ENCODE results near the gene SLAIN2.

DNA sequence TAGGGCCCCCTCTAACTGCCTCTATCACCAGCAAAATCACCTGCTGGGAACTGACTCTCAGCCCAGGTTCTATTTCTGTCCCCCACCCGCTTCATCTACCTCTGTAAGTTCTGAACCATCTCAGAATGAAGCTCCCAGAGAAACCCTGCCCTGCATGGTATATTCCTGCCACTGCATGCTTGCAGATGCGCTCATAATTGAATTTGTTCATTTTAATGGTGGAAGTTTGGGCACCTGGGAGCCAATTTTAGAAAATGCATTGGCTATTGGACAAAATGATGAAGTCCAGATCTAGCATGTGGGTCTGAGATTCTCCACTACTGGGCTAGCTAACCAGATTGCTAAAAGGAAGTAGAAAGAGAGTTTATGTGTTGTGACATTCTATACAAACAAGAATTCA is 113.3 kb downstream of the SLAIN2 start:
- TF ChIP-seq, protein P1, sequence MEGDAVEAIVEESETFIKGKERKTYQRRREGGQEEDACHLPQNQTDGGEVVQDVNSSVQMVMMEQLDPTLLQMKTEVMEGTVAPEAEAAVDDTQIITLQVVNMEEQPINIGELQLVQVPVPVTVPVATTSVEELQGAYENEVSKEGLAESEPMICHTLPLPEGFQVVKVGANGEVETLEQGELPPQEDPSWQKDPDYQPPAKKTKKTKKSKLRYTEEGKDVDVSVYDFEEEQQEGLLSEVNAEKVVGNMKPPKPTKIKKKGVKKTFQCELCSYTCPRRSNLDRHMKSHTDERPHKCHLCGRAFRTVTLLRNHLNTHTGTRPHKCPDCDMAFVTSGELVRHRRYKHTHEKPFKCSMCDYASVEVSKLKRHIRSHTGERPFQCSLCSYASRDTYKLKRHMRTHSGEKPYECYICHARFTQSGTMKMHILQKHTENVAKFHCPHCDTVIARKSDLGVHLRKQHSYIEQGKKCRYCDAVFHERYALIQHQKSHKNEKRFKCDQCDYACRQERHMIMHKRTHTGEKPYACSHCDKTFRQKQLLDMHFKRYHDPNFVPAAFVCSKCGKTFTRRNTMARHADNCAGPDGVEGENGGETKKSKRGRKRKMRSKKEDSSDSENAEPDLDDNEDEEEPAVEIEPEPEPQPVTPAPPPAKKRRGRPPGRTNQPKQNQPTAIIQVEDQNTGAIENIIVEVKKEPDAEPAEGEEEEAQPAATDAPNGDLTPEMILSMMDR (IDR thresholded peaks at IDR 0.05): no peak
- no peak for TF ChIP-seq POLR2A (IDR thresholded peaks at IDR 0.05)

Measured in heart left ventricle (tissue), 13 donors.